NCI-H748 (cell line): Measurements from ENCODE around the gene MYMX.

Source experiments
- DNase-seq: peaks from one replicate; lab custom pipeline; 2025; ENCODE audit not compliant: unreplicated experiment; lab: John Stamatoyannopoulos, UW

Gene MYMX

GRCh38 chr6:44249082-44249748 lies 32.5 kb downstream of the MYMX start:
- no peak for DNase-seq

GRCh38 chr6:44250067-44250717 lies 33.5 kb downstream of the MYMX start:
- DNase-seq = no peak

- DNase-seq = no peak
These were observed 34.0 kb downstream of the MYMX start for GRCh38 chr6:44250718-44251123.

- DNase-seq = no peak
These were observed 35.1 kb downstream of the MYMX start for GRCh38 chr6:44251576-44252524.

- DNase-seq = peak; percentile 51
These were observed 36.8 kb downstream of the MYMX start for GRCh38 chr6:44253307-44254101.

- no peak for DNase-seq
These were observed 37.7 kb downstream of the MYMX start for GRCh38 chr6:44254191-44255104.

GRCh38 chr6:44255105-44255808 lies 38.5 kb downstream of the MYMX start:
- no peak for DNase-seq

GRCh38 chr6:44255871-44256774 lies 39.4 kb downstream of the MYMX start:
- DNase-seq = no peak

GRCh38 chr6:44256775-44257024 lies 40.0 kb downstream of the MYMX start:
- no peak for DNase-seq

GRCh38 chr6:44257025-44257752 lies 40.5 kb downstream of the MYMX start, which contains the start of gene SLC35B2:
SLC35B2 (minus strand) TSS chr6:44257528; CDS start chr6:44257410, 118 bp downstream.
- DNase-seq = peak; percentile 88

- no peak for DNase-seq
These were observed 41.1 kb downstream of the MYMX start for GRCh38 chr6:44257753-44258324.

- no peak for DNase-seq
These were observed 41.7 kb downstream of the MYMX start for GRCh38 chr6:44258325-44258863.

GRCh38 chr6:44258921-44259320 lies 42.2 kb downstream of the MYMX start:
- no peak for DNase-seq

GRCh38 chr6:44260011-44260410 lies 43.3 kb downstream of the MYMX start:
- no peak for DNase-seq

- no peak for DNase-seq
These were observed 43.9 kb downstream of the MYMX start for GRCh38 chr6:44260451-44261297.

GRCh38 chr6:44261581-44261980 lies 44.9 kb downstream of the MYMX start:
- DNase-seq = no peak
